SKM-1 (cell line): ENCODE results near the gene USP34.
A peak's percentile ranks its signal among the peaks of the same experiment; 100 is the strongest.
"Not testable (repeated sequence)": the region's sequence is repeated elsewhere in the genome, so short reads cannot be mapped to it uniquely, and the experiment has no call there.

Experiments
- DNase-seq: peaks from one replicate; lab custom pipeline; 2025; ENCODE audit not compliant: unreplicated experiment; lab: John Stamatoyannopoulos, UW

Gene USP34

GRCh38 chr2:61196671-61197070 lies 274.2 kb downstream of the USP34 start:
- no peak for DNase-seq

GRCh38 chr2:61194646-61195045 lies 276.2 kb downstream of the USP34 start:
- not testable (repeated sequence) for DNase-seq

DNA sequence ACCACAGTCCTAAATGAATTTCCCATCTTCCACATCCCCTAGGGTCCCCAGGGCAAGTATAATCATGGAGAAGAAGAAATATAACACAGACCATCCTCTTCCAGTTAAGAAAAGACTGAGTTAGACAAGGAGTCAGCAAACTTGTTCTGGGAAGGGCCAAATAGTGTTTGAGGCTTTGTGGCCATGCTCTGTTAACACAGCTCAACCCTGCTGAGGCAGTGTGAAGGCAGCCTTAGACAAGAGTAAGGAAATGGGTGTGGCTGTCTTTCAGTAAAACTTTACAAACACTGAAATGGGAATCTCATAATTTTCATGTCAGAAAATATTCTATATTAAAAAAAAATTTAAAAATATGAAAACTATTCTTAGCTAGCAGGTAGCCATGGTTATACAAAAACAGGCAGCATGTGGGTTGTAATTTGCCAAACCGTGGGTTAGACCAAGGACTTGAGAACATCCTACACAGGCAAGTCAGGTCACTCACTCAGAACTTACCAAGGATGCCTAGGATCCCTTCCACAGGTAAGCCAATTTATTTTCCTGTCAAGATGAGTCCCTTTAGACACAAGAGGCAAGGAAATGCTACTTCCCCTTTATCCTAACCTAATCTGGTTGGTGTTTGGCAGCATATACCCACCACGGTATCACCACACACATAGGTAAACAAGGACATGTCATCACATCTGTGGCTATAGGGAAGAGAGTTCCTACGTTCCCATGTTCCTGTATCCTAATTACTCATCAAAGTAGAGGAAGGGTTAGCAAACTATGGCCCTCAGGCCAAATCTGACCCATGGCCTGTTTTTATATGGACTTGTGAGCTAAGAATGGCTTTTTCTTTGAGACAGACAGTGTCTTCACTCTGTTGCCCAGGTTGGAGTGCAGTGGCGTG lies 277.0 kb downstream of the USP34 start:
- DNase-seq = no peak

DNA sequence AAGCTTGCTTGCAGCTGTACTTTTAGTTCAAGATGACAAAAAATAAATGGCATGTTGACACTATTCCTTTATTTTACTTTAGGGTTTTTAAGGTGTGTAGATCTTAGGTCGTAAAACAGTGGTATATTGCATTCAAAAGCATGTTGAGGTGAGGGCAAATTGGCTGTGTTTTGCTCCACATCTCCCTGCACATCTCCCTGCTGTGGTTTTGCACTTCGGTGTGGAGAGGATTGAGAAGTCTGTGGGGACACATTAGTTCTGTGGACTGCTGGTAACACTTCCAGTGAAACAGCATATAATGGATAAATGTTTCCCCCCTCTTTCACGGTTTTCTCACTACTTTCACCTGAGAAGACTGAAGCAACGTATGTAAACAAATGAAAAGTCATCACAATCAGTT lies 283.8 kb downstream of the USP34 start:
- DNase-seq = no peak

- DNase-seq = no peak
These were observed 285.6 kb downstream of the USP34 start for GRCh38 chr2:61185231-61185728.

GRCh38 chr2:61184263-61184662 lies 286.6 kb downstream of the USP34 start:
- no peak for DNase-seq

DNA sequence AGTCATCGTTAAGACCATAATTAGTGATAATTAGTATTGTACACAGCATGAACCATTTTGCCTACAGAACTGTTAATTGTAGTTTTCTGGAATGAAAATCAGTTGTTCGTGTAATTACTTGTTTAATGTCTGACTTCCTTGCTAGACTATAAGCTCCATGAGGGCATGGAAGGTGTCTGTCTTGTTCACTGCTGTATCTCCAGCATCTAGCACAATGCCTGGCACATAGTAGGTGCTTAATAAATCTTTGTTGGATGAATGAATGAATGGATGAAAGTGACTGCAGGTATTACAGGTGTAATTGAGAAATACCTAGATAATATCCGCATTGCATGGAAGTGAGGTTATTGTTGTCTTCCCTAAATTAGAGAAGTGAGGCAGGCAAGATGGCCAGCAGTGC lies 287.1 kb downstream of the USP34 start:
- DNase-seq = no peak

GRCh38 chr2:61182059-61182383 lies 288.9 kb downstream of the USP34 start:
- no peak for DNase-seq

DNA sequence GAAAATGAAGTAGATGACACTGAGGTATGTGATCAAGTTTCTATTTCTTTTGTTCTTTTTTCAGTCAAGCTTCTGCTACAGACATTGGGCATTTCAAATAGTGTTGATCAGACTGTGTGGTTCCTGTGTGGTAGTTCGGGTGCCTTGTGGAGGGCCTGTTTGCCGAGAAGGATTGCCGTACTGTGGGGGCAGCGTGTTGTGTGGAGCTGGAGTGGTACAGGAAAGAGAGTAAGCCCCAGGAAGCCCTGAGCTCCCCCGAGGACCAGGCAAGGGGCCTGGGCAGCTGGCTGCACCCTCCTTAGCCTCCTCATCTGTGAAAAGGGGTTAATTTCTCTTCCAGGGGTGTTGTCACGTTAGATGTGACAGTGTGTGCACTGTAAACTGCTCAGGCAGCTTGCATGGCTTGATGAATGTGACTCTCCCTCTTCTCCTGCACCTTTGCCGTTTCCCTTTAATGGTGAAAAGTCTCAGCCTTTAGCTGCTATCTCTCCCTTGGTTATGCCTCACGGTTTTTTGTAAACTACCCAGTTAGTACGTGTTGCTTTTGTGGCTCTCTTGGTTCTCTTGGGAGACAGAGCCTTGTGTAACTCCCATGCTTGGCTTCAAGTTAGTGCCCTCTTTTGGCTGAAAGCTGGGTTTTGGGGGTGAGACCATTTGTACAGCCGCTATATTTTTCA lies 289.4 kb downstream of the USP34 start:
- no peak for DNase-seq

- DNase-seq = no peak
These were observed 290.2 kb downstream of the USP34 start for GRCh38 chr2:61180686-61181085.

DNA sequence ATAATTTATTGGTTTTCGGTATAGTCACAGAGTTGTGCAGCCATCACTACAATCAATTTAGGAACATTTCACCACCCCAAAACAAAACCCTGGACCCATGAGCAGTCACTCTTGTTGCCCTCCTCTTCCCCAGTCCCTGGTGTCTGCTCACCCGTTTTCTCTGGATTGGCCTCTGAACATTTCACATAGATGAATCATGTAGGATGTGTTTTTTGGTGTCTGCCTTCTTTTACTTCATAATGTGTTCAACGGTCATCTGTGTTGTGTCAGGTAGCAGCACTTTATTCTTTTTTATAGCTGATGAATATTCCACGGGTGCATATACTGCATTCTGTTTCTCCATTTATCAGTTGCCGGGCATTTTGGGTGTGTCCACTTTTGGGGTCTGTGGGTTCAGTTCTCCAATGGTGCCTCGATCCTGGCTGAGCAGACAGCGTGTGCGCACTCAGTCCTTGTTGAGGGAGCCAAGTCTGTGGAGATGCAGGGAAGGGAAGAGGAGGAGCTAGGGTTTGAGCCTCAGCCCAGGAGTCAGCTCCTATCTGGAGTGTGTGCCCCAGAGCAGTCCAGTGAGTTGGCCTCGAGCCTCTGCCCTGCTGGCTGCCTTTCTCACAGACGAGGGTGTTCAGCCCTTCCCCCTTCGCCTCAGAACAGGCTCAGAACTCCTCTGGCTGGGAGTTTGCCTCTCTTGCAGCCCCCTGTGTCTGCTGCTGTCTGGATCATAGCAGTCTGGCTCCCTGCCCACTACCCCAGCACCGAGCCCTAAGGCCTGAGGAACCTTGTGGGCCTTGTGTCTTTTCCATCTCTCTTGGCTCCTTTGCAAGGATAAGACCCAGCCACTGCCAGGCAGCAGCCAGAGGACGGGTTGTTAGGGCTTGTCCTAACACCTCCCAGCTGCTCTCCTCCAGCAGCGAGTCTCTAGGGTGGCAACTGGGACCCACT lies 290.9 kb downstream of the USP34 start:
- DNase-seq = no peak

DNA sequence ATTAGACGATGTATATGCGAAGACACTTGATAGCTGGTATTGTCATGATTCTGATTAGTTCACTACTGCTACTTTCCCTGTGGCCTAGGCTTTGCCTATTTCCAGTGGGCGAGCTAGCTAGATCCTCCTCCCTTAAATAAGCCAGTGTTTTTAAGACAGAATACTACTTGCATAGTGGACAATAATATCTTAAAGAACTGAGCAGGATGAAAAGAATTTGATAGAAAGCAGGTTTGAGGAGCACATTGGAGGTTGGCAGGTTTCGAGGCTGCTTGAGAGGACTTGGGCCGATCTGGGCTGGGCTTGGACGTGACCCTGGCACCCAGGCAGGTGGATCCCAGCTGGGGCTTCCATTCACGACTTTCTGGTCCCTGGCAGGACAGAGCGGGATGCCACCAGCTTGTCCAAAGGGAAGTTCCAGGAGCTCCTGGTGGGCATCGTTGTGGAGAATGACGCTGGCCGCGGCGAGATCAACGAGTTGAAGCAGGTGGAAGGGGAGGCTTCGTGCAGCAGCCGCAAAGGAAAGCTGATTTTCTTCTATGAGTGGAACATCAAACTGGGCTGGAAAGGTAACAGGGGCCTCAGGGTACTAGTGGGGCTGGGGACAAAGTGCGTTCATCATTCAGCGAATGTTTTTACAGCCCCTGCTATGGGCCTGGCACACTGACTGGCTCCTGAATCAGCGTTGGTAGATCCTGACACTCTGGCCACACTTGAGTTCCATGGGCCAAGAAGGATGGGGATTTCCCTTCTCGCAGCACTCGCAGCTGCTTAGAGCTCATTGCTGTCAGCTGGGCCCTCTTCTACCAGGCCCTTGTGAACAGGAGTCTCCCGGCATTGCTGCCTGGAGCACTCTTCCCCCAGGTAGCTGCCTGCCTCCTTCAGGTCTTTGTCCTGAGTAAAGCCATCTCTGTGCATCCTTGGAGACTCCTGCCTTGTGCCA lies 292.0 kb downstream of the USP34 start:
- DNase-seq = no peak

DNA sequence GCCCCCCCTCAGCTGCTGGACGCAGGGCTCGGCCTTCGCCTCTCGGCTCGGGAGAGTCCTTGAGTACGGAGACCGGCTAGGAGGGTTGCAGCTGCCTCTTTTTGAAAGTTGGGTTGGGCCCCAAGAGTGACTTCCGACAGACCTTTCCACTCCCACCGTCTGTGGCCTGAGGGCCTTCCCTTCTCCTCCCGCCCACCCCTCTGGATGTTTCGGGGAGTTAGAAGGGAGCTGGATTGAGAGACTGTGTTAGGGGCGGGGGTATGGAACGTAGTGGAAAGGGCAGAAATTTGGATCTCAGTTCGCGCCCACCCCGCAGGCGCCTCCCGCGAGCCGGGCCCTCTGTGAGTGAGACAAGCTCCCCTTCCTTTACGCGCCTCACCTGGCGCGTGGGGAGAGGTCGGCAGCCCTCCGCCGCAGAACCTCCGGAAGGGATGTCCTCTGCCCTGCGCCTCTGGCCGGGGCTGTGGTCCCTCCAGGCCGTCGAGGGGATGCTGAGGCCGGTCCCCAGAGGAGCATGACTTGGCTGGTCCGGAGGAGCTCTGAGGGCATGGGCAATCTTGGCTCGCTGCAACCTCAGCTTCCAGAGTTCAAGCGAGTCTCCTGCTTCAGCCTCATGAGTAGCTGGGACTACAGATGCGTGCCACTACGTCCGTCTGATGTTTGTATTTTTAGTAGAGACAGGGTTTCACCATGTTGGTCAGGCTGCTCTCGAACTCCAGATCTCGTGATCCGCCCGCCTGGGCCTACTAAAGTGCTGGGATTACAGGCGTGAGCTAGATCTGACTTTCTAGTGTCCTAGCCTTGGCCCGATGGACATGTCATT lies 292.9 kb downstream of the USP34 start:
- DNase-seq = no peak

DNA sequence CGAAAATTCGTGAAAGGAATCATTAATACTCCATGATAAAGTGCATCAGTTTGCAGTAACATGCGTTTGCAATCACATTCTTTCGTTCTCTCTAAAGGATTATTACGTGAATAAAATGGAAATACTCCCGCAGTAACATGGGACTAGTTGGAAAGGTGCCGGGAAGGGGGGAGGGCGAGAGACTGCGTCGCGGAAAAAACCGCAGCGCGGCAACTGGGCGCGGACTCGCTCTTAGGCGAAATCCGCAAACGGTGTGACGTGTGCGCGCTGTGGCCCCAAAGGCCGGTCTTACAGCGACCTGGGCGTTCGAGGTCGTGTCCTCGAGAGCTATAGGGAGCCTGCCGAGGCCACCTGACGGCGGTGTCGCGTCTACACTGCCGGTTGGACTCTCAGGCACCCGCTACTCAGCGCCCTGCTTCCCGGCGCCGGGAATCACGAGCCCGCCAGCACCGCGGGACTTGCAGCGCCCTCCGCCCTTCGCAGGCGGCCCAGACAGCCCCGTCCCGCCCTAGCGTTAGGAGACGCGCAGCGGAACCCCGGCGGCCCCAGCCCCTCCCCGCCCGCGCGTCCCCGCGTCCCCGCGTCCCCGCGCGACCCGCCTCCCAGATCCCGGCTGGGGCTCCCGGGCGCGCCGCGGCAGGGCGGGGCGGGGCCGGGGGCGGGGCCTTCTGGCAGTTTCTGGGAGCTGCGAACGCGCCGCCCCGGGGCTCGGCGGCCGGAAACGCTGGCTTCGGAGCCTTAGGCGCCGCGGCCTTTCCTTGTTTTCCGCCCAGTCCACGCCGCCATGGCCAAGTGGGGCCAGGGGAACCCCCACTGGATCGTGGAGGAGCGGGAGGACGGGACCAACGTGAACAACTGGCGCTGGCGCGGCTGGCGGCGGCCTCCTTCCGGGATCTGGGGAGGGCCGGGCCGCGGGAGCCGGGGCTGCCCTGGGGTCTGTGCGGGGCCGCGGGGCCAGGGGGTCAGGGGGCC lies 293.8 kb downstream of the USP34 start:
- peak; percentile 68 for DNase-seq

DNA sequence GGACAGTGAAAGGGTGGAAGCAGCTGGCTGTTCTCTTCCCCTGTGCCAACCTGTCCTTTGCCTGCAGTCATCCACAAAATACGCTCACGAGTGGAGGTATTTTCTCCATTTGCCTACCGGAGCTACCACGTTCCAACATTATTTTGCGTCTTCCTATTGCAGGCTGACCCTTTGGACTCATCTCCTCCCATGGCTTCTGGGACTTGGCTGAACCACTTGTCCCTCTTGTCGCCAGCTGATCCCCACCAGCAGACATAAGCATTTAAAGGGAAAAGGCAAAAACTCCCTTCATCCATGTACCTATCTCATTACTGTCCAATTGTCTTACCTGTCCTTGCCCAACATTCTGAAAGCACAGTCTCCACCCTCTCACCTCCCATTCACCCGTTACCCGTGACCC lies 295.9 kb downstream of the USP34 start:
- DNase-seq = no peak

DNA sequence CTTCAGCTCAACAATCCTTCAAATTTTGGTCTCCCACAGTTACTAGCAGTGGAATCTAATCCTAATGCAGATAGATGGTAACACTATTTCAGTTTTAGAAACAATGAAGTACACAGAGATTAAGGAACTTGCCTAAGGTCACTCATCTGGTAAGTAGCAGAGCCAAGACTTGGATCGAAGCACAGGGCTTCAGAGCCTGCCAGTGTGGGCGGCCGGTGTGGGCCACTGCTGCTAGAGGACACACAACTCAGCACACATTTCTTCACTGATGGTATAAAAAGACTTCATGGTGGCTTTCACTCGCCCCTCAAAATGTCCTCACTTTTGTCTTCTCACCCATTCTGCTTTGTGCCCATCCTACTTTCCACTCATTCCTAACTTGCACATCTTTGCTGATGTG lies 297.8 kb downstream of the USP34 start:
- DNase-seq = no peak

GRCh38 chr2:61172671-61173070 lies 298.2 kb downstream of the USP34 start:
- no peak for DNase-seq

DNA sequence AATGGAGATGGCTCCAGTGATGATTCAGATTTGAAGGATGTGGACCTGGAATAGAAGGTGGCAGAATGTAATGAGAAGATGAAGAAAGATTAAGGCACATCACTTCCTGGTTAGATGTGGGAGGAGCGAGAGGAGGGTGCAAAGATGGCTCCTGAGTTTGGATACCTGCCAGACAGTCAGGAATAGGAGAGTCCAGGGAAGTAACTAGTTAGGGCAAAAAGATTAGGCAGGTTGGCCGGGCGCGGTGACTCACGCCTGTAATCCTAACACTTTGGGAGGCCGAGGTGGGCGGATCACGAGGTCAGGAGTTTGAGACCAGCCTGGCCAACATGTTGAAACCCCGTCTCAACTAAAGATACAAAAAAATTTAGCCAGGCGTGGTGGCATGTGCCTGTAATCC lies 303.3 kb downstream of the USP34 start:
- no peak for DNase-seq
